Measurements from ENCODE around the gene AP2B1.

GRCh38 chr17:35645923-35646322, 58.8 kb downstream of the AP2B1 start:
- TF ChIP-seq POLR2A (IDR thresholded peaks at IDR 0.05; ENCODE audit: low read length) (no peak), GATA1 (IDR thresholded peaks at IDR 0.05; ENCODE audit: low read depth, low read length) (no peak)

Data from erythroblast (primary cell).